ENCODE measurements around the gene DCAF7. TPM values are rescaled to one million over a fixed set of nuclear protein-coding genes. Genes with fewer than 3 reads are reported as not detected.

Gene DCAF7
- total RNA-seq, 4 donors from 2014 or later: 25.5 to 33.3 (median 28.2) TPM

GRCh38 chr17:63542218-63542545 lies 8.1 kb upstream of the DCAF7 start:
- H3K4me3 ChIP-seq: no peak overlapping the region
- 88 to 95% methylated on average over 6 to 9 of the region's 9 CpGs for whole genome bisulfite sequencing, 2 donors
- DNase-seq (ENCODE audit: low spot score in 2 of 2): no peak
- TF ChIP-seq EP300 (IDR thresholded peaks at IDR 0.05) (no peak), CTCF (IDR thresholded peaks at IDR 0.05) (no peak), POLR2A (IDR thresholded peaks at IDR 0.05) (no peak)
- peaks cover 0 to 9% (median 6%) of the 10 kb centered on the region in 4 donors for H3K4me1 ChIP-seq
- H3K9me3 ChIP-seq: no peaks in the 10 kb centered on the region
- H3K27me3 ChIP-seq: peaks cover 0 to 26% of the 10 kb centered on the region in 2 donors
- no peaks in the 10 kb centered on the region for H3K36me3 ChIP-seq
- no peak overlapping the region for H3K27ac ChIP-seq

GRCh38 chr17:63542942-63543821 lies 7.1 kb upstream of the DCAF7 start:
- Histone ChIP-seq H3K9me3 (no peaks in the 10 kb centered on the region), H3K4me3 (no peak overlapping the region), H3K27ac (no peak overlapping the region), H3K4me1 (peaks cover 0 to 4% (median 3%) of the 10 kb centered on the region in 4 donors), H3K27me3 (peaks cover 0 to 17% of the 10 kb centered on the region in 2 donors), H3K36me3 (no peaks in the 10 kb centered on the region)
- TF ChIP-seq EP300 (IDR thresholded peaks at IDR 0.05): no peak
- no peak for TF ChIP-seq CTCF (IDR thresholded peaks at IDR 0.05)
- no peak for TF ChIP-seq POLR2A (IDR thresholded peaks at IDR 0.05)
- DNase-seq (ENCODE audit: low spot score in 2 of 2): no peak
- 57 to 58% methylated on average over 15 of the region's 15 CpGs for whole genome bisulfite sequencing, 2 donors

DNA sequence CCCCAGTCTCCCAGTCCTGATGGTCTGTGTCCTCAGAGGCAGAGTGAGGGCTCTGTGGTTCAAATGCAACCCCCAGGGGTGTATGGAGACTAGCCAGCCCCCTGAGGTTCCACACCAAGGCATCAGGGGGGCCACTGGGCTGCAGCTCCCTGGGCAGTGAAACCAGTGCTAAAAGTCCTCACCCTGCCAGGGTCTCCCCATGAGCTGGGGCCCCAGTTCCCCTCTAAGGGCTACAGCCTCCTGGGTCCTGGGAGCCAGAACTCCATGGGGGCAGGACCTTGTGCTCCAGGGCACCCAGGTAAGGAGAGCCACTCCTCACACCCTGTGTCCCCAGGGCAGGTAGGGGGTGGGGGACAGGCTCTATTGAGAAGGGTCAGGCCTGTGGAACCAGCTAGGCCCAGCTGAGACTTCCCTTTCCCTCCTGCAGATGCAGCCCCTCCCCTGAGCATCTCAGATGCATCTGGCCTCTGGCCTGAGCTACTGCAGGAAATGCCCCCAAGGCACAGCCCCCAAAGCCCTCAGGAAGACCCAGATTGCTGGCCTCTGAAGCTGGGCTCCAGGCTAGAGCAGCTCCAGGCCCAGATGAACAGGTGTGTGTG lies 6.4 kb upstream of the DCAF7 start:
- no peak for TF ChIP-seq POLR2A (IDR thresholded peaks at IDR 0.05)
- no peak for TF ChIP-seq EP300 (IDR thresholded peaks at IDR 0.05)
- TF ChIP-seq CTCF (IDR thresholded peaks at IDR 0.05): no peak
- Histone ChIP-seq H3K9me3 (no peaks in the 10 kb centered on the region), H3K27me3 (peaks cover 0 to 10% of the 10 kb centered on the region in 2 donors), H3K4me3 (no peak overlapping the region), H3K27ac (no peak overlapping the region), H3K4me1 (peaks cover 0 to under 1% (median 0%) of the 10 kb centered on the region in 4 donors), H3K36me3 (no peaks in the 10 kb centered on the region)
- no peak for DNase-seq (ENCODE audit: low spot score in 2 of 2)

- 77 to 84% methylated on average over 8 to 13 of the region's 13 CpGs for WGBS, 2 donors
- no peak for DNase-seq (ENCODE audit: low spot score in 2 of 2)
- TF ChIP-seq EP300 (IDR thresholded peaks at IDR 0.05) (no peak), CTCF (IDR thresholded peaks at IDR 0.05) (no peak), POLR2A (IDR thresholded peaks at IDR 0.05) (no peak)
These were observed 5.6 kb upstream of the DCAF7 start for GRCh38 chr17:63544467-63545301.

More at GRCh38 chr17:63544467-63545301, 5.6 kb upstream of the DCAF7 start:
- H3K36me3 ChIP-seq: no peaks in the 10 kb centered on the region
- H3K9me3 ChIP-seq: no peaks in the 10 kb centered on the region
- no peak overlapping the region for H3K27ac ChIP-seq
- peaks cover 0 to 8% (median 3%) of the 10 kb centered on the region in 4 donors for H3K4me1 ChIP-seq
- H3K4me3 ChIP-seq: no peak overlapping the region
- peaks cover 0 to 2% of the 10 kb centered on the region in 2 donors for H3K27me3 ChIP-seq
